Epithelial cell of proximal tubule (primary cell): Measurements from ENCODE around the gene ADGRB3. TPM values are rescaled to one million over a fixed set of nuclear protein-coding genes. Genes with fewer than 3 reads are reported as not detected.

Experiments used
- DNase-seq: peaks from one replicate; pipeline ENCODE4 v3.0.0-alpha.2; 2011; ENCODE audit warnings: low read depth
- H3K4me3 ChIP-seq: 2 replicates; pipeline ENCODE4 v1.5.1; 2011; ENCODE audit warnings: low read depth, mild to moderate bottlenecking, low read length
- CTCF ChIP-seq: conservative IDR thresholded peaks from 2 replicates; pipeline ENCODE4 v1.5.1; 2012; ENCODE audit warnings: low read depth, mild to moderate bottlenecking, low read length
- total RNA-seq: library from RNA; depleted of rRNA; stranded (reverse); fragments of >200 nt; gene quantifications from 2 replicates; pipeline ENCODE4 v1.2.3, GENCODE V29; 2015

ADGRB3 gene
- total RNA-seq, 1 donor from 2014 or later = 4.7 TPM

GRCh38 chr6:69089539-69089938 is 454.5 kb downstream of the ADGRB3 start:
- H3K4me3 ChIP-seq = no peak overlapping the region
- DNase-seq = no peak
- TF ChIP-seq CTCF = no peak

GRCh38 chr6:69090132-69090531 is 455.1 kb downstream of the ADGRB3 start:
- peak; percentile 74 for DNase-seq
- TF ChIP-seq CTCF = no peak
- H3K4me3 ChIP-seq = no peak overlapping the region

- TF ChIP-seq CTCF = no peak
- no peak overlapping the region for H3K4me3 ChIP-seq
- DNase-seq = no peak
Observed at GRCh38 chr6:69096681-69097080, 461.6 kb downstream of the ADGRB3 start.

- no peak for DNase-seq
- TF ChIP-seq CTCF = no peak
- no peak overlapping the region for H3K4me3 ChIP-seq
Observed at GRCh38 chr6:69097948-69098347, 462.9 kb downstream of the ADGRB3 start.

GRCh38 chr6:69098910-69099309 is 463.8 kb downstream of the ADGRB3 start:
- no peak for DNase-seq
- TF ChIP-seq CTCF = no peak

GRCh38 chr6:69100772-69101171 is 465.7 kb downstream of the ADGRB3 start:
- no peak for TF ChIP-seq CTCF
- no peak overlapping the region for H3K4me3 ChIP-seq
- DNase-seq = no peak

More at GRCh38 chr6:69098910-69099309, 463.8 kb downstream of the ADGRB3 start:
- H3K4me3 ChIP-seq = no peak overlapping the region

GRCh38 chr6:69102416-69102815 is 467.3 kb downstream of the ADGRB3 start:
- no peak overlapping the region for H3K4me3 ChIP-seq
- no peak for TF ChIP-seq CTCF
- DNase-seq = no peak
